ENCODE data around the gene CPEB3. TPM values are rescaled to one million over a fixed set of nuclear protein-coding genes. Genes with fewer than 3 reads are reported as not detected.

Gene CPEB3
- total RNA-seq, 1 experiment from 2014 or later, result 2.4 TPM

GRCh38 chr10:92066386-92066785 is 224.5 kb downstream of the CPEB3 start:
- no peak for DNase-seq (ENCODE audit: low read depth, low spot score)
- in situ Hi-C loops (cut with HindIII; ENCODE audit: low pct_unique_long_range_greater_than_20kb, low sequenced_read_pairs), result no loop called here
- intact Hi-C loops (cut with micrococcal nuclease; ENCODE audit: unreplicated experiment), result no loop called here
- ChIA-PET CTCF (no interaction called here), POLR2A (no interaction called here)
- Histone ChIP-seq H3K9me3 (ENCODE audit: control insufficient read depth, insufficient read depth, low read depth, low read length) (no peaks in the 10 kb centered on the region), H3K27ac (ENCODE audit: low read length) (no peak overlapping the region), H3K4me3 (ENCODE audit: low read depth in 2 of 2, low read length in 2 of 2) (no peak overlapping the region), H3K36me3 (ENCODE audit: control insufficient read depth, insufficient read depth, low read length) (no peaks in the 10 kb centered on the region), H3K27me3 (ENCODE audit: control insufficient read depth, insufficient read depth, low read length) (no peaks in the 10 kb centered on the region), H3K4me1 (ENCODE audit: control insufficient read depth, insufficient read depth, low read length) (no peaks in the 10 kb centered on the region)
- BruUV-seq (replicated peaks), result no TSS peak
- ATAC-seq, result no peak
- TF ChIP-seq POLR2AphosphoS5 (IDR thresholded peaks at IDR 0.05; ENCODE audit: low read depth, low read length) (no peak), CTCF (IDR thresholded peaks at IDR 0.05) (no peak), SIN3A (IDR thresholded peaks at IDR 0.05; ENCODE audit: borderline replicate concordance, insufficient read depth, low read depth, low read length) (no peak), REST (IDR thresholded peaks at IDR 0.05; ENCODE audit: insufficient read depth in 1 of 2, low read depth in 2 of 2, low read length in 1 of 2) (no peak), TCF7L2 (IDR thresholded peaks at IDR 0.05; ENCODE audit: low read depth, low read length) (no peak)

GRCh38 chr10:92064506-92064905 is 226.4 kb downstream of the CPEB3 start:
- ChIA-PET CTCF (no interaction called here), POLR2A (no interaction called here)
- intact Hi-C loops (cut with micrococcal nuclease; ENCODE audit: unreplicated experiment) (no loop called here), in situ Hi-C loops (cut with HindIII; ENCODE audit: low pct_unique_long_range_greater_than_20kb, low sequenced_read_pairs) (no loop called here)
- H3K4me1 ChIP-seq (ENCODE audit: control insufficient read depth, insufficient read depth, low read length), result no peaks in the 10 kb centered on the region
- H3K27ac ChIP-seq (ENCODE audit: low read length), result no peak overlapping the region
- H3K36me3 ChIP-seq (ENCODE audit: control insufficient read depth, insufficient read depth, low read length), result no peaks in the 10 kb centered on the region
- H3K27me3 ChIP-seq (ENCODE audit: control insufficient read depth, insufficient read depth, low read length), result no peaks in the 10 kb centered on the region
- H3K9me3 ChIP-seq (ENCODE audit: control insufficient read depth, insufficient read depth, low read depth, low read length), result no peaks in the 10 kb centered on the region
- no TSS peak for BruUV-seq (replicated peaks)
- ATAC-seq (no peak), DNase-seq (ENCODE audit: low read depth, low spot score) (no peak)
- no peak overlapping the region for H3K4me3 ChIP-seq (ENCODE audit: low read depth in 2 of 2, low read length in 2 of 2)
- TF ChIP-seq POLR2AphosphoS5 (IDR thresholded peaks at IDR 0.05; ENCODE audit: low read depth, low read length), result no peak
- TF ChIP-seq TCF7L2 (IDR thresholded peaks at IDR 0.05; ENCODE audit: low read depth, low read length), result no peak
- no peak for TF ChIP-seq SIN3A (IDR thresholded peaks at IDR 0.05; ENCODE audit: borderline replicate concordance, insufficient read depth, low read depth, low read length)
- TF ChIP-seq REST (IDR thresholded peaks at IDR 0.05; ENCODE audit: insufficient read depth in 1 of 2, low read depth in 2 of 2, low read length in 1 of 2), result no peak
- TF ChIP-seq CTCF (IDR thresholded peaks at IDR 0.05), result no peak
